GM15510 (cell line): ENCODE data around the gene CORO6.

ENCODE experiments used
- POLR2A ChIP-seq: IDR thresholded peaks from 3 replicates; pipeline ENCODE4 v1.6.1; 2011; ENCODE audit warnings: borderline replicate concordance; ENCODE audit not compliant: insufficient read length; ENCODE audit errors: extremely low read depth

Gene CORO6

DNA sequence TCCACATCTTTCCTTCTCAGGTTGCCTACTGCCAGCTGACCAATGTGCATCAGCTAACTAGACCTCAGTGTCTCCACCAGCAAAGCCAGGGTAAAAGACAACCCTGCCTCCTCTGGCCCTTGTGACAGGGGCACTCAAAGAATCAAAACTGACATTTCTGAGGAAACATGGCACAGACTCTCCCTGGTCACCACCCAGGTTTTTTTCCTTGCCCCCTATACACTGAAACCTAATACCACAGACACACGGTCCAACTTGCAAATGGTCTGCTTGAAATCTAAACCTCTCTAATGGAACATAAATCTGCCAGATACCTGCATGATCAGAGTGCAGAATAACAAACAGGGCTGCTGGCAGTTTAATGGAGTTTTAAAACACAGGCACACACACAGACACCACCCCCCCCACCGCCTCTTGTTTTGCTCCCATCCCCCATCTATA lies 19.5 kb upstream of the CORO6 start:
- no peak for TF ChIP-seq POLR2A

DNA sequence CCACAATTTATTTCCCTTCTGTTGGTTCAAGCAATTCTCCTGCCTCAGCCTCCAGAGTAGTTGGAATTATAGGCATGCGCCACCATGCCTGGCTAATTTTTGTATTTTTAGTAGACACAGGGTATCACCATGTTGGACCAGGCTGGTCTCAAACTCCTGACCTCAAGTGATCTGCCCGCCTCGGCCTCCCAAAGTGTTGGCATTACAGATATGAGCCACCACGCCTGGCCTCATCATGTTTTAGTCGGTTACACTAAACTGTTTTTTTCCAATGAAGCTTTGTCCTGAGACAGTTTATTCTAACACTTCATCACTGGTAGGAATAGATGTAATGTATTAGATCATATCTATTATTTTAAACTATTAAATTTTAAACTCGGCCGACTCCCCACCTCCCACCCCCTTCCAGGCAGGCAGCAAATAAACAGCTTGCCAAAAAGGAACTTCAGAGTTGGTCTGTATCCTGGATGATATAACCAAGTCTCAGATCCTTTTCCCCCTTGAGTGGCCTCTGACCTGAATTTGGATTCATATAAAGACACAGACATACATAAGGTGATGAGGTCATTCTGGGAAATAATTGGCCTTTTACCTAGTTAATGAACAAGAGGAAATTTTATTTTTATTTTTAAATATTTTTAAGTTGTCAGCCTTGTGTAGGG lies 18.4 kb upstream of the CORO6 start:
- TF ChIP-seq POLR2A: no peak

DNA sequence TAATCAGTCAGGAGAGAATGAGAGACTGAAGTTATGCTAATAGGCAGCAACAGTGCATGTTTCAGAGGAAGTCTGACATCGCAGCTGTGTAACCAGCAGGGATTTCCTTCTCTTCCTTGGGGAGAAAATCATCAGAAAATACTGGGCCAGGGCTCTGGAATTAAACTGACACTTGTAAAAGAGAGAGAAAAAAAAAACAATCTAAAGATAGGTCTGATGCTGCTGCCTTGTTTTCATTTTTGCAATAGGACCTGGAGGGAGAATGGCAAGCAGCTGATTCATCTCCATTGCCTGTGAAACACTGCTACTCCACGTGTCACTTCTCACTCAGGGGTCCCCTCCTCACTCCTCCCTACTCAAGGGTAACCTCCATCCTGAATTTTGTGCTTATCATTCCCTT lies 17.7 kb upstream of the CORO6 start:
- no peak for TF ChIP-seq POLR2A

DNA sequence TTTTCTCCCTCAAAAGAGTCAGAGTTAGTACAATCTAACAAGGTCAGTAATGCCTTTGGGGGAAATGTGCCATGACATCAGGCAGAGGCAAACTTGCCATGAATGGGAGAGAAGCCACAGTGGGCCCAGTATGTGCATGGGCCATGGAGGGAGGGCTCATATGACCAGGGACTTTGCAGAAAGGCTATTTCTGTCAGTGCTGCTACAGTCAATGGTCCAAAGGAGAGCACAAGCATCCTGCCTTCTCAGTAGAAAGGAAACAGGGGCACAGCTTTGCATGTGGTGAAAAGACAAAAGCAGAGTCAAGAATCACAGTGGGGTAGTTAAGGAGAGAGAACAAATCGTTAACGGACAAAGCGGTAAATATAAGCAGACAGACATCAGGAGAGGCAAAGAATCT lies 11.2 kb upstream of the CORO6 start:
- no peak for TF ChIP-seq POLR2A

DNA sequence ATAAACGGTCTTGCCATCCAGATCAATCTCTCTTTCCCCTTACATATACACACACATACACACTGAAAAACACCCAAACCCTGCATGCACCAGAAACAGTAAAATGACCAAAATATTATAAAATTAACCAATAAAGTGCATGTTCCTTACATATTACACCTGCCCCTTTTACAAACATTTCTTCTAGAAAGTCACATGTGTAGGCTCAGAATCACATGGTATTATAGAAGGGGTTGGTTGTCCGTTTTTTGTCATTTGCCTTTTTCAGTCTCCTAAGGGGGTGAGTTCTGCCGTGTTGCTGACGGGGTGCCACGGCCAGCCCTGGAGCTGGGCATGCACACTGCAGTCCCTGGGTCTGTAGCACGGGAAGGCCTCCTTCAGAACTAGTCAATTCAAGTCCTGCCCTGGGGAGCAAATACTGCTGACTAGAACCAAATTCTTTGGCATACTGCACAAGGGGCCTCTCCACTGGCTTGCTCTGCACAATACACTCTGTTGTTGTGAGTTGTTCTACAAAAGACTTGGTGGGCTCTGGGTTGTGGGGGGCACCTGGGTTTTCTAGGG lies 8.0 kb upstream of the CORO6 start:
- no peak for TF ChIP-seq POLR2A

DNA sequence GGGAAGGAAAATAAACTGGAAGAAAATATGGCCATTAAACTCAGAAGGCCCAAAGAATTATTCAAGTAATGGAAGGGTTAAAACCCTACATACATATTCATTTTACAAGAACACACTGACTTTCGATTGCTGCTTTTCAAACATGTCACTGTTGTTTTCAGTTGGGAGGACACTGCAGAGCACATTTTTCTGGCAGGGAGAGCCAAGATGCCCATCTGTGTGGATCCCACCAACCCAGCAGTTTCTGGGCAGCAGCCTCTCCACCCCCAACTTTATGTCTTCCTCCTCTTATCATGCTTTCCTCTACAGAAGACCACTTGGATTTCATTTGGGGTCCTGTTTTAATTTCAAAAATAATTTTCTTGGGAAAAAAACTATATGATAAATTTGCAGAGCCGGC lies 7.1 kb upstream of the CORO6 start:
- no peak for TF ChIP-seq POLR2A

DNA sequence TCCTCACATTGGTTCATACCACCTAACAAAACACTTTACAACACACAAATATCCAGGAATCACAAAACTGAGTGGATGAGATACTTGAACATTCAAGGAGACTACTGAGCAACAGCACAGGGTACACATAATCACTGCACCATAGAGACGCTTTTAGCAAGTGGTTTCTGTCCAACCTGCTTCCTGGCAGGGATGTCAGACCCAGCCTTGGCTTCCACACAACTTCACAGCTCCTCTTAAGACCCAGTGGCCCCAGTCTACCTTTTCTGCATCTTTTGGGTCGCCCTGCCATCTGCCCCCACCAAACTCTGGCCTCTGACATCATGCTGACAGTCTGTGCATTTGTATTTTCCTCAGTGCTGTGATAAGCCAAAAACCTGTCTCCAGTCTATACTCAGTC lies 5.9 kb upstream of the CORO6 start:
- TF ChIP-seq POLR2A: no peak

DNA sequence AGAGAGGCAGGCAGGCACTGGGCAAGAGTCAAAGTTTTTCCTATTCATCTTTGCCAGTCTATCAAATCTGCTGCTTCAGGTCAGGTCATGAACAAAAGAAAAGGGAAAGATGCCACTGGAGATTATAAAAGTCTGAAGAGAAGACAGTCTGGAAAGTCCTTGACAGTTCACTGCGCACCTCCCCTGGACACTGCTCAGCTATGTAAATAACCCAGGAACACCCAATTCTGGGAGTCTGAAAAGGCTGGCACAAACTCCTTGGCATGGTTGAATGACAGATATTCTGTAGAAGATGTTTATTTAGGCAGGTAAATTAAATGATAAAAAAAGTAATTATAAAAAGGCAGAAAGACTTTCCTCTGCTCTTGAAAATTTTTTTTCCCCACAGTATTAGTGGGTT lies 5.2 kb upstream of the CORO6 start:
- TF ChIP-seq POLR2A: no peak

DNA sequence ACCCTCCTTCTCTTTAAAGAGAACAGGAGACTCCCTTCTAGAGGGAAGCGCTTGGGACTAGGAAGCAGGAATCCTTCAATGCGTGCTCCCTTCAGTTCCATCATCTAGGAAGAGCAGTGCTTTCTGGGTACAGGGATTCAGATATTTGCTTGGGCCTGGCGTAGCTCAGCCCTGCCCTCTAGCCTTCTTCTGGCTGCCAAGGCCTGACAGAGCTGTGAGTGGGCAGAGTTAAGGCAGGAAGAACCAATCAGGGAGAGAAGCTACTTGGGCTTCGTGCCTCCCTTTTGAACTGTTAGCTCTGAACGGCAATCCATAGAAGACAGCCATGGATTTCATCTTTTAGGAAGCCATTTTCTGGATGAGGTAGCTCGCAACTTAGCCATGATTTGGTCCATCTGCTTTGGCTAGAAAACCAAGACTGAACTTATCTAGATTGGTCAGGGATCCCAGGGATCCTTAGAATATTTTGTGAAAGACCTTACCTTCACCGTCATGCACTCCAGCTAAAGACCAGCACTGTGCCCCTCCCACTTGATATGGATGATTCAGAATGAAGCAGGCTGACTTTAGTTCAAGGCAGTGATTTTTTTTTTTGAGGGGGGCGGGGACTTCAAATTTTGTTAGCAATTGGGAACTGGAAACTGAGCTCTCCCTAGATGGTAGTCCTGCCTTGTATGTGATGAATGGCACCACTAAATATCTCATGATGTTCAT lies 2.5 kb upstream of the CORO6 start:
- no peak for TF ChIP-seq POLR2A

DNA sequence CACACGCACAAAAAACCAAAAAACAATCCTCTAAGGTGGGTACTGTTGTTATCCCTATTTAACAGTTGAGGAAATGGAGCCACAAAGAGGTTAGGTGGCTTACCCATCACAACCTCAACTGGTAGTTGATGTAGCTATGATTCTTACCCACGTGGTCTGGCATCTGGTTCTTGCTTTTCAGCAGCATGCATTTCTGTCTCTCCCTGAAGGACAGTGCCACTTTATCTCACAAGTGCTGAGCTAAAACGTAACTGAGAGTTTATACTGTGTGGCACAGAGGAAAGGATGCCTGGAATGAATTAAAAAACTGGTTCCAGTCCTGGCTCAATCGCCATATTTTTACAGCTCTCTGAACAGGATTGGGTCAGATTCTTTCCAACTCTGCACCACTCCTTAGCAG lies 1.9 kb upstream of the CORO6 start:
- no peak for TF ChIP-seq POLR2A

DNA sequence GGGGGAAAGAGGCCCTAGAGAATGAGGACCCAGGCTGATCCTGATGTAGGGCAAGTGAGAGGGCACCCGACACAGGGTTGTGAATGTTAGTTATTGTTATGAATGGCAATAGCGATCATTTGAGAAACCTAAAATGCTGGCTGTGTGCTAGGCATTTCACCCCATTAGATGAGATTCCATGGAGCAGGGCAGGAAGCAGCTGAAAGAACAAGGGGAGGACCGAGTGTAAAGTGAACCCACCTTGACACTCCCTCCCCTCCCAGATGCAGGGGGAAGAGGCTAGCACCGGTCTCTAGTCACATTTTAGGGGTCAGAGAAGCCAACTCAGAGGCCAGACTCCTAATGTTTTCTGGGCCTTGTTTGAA lies 553 bp upstream of the CORO6 start:
- no peak for TF ChIP-seq POLR2A

DNA sequence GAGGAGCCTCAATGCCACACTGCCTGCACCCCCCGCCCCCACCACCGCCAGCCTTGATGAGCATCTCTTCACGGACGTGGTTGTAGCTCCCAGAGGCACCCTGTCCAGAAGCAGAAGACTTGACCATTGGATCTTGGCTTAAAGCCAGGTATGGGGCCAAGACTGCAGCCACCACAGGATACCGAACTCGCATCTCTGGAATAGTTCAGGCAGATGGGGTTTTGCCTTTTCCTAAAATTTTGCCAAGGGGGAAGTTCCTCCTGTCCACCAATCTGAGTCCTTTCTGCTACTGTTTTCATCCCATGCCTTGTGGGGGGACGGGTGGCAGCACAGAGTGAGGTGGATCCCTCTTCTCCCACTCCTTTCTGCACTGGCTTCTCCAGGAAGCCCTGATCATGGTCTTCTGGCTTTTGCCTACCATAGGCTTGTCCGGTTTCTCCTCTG lies 939 bp downstream of the CORO6 start:
- TF ChIP-seq POLR2A: no peak

DNA sequence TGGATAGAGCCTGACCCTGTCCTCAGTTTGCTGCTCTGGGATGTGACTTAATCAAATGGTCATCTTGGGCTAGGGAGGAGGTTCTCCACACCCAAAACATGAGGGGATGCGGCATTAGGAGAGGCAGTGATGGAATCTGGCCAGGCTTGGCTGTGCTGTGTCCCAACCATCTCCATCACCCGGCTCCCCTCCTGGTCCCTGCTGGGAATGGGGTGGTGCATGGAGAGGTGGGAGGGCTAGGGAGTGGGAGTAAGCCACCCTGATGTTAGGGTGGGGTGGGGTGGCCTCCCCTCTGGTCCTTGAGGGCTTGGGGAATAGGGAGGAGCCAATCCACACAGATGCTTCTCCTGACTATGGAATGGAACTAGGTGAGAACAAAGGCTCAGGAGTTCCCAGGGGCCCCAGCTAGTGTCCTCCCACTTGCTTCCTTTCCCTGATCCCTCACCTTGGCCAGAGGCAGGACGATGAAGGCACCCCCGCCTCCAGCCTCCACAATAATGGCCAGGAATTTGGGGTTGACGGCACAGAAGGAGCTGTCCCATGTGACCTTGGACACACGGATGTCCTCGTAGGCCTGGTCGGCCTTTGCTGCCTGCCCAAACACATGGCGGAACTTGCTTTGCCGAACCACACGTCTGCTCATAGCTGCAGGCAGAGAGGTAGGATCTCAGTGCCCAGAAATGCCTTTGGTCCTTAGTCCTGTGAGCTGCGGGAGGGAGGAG lies 1.8 kb downstream of the CORO6 start:
- no peak for TF ChIP-seq POLR2A

DNA sequence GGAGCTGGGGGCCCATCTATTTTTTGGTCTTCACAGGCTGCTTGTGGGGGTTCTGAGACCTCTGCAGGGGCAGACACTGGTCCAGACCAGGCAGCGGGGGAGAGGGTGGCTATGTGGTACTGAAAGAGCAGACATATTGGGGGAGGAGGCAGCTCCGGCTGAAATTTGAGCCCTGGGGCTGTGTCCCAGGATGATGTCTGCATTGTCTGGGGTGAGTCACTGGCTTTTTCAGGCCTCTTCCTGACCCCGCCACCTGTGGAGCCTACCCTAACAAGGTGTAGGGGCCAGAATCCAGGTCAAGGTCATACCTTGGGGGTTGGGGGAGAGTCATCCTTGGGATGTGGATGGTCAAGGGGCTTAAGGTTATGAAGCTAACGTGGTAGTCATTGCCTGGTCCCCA lies 2.4 kb downstream of the CORO6 start:
- no peak for TF ChIP-seq POLR2A

DNA sequence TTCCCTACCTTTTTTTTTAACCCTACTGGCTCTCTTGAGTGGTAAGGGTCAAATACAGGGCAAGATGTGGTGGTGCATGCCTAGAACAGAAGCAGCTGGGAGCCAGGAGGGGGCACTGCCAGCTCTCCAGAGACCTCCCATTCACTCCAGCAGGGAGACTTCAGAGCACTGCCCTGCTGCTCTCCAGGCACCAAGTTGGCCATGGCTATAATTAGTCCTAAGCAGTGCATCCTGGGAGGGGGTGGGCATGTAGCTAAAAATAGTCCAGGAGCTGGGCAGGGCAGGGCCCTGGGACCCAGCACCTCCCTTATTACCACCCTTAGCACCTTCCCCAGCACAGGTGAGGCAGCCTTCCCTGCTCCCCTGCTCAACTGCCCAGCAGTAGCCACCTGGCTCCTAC lies 3.5 kb downstream of the CORO6 start:
- no peak for TF ChIP-seq POLR2A
